Skeletal muscle tissue (tissue), 4 donors: Measurements from ENCODE around the gene SCAMP4. TPM values are rescaled to one million over a fixed set of nuclear protein-coding genes. Genes with fewer than 3 reads are reported as not detected.

Source experiments
- H3K27ac ChIP-seq: one replicate; pipeline ENCODE4 v1.7.0; 2013; ENCODE audit warnings: mild to moderate bottlenecking, low read depth, low read length, inconsistent platforms
- H3K27me3 ChIP-seq, 3 donors: one replicate each; pipeline ENCODE4 v1.7.0; 2013; ENCODE audit warnings: low read length in 3 of 3; ENCODE audit not compliant: control insufficient read depth in 3 of 3, insufficient read depth in 3 of 3
- H3K36me3 ChIP-seq, 3 donors: one replicate each; pipeline ENCODE4 v1.7.0; 2013; ENCODE audit warnings: low read length in 3 of 3; ENCODE audit not compliant: control insufficient read depth in 3 of 3, insufficient read depth in 3 of 3
- H3K4me1 ChIP-seq, 3 donors: one replicate each; pipeline ENCODE4 v1.7.0; 2013; ENCODE audit warnings: low read length in 3 of 3, mild to moderate bottlenecking in 3 of 3; ENCODE audit not compliant: control insufficient read depth in 3 of 3, insufficient read depth in 3 of 3
- H3K4me3 ChIP-seq, 3 donors: one replicate each; pipeline ENCODE4 v1.7.0; 2013; ENCODE audit warnings: low read length in 3 of 3
- H3K9ac ChIP-seq, 3 donors: one replicate each; pipeline ENCODE4 v1.7.0; 2013; ENCODE audit warnings: low read length in 3 of 3, mild to moderate bottlenecking in 3 of 3, moderate library complexity in 2 of 3, low read depth in 1 of 3
- H3K9me3 ChIP-seq, 3 donors: one replicate each; pipeline ENCODE4 v1.7.0; 2013; ENCODE audit warnings: low read length in 3 of 3; ENCODE audit not compliant: control insufficient read depth in 3 of 3
- total RNA-seq: library from RNA; depleted of rRNA; stranded (reverse); fragments of >200 nt; gene quantifications from one replicate; pipeline ENCODE4 v1.2.3, GENCODE V29; 2014
- donor health status: Osteomylitis.

Gene SCAMP4
- total RNA-seq, 1 donor from 2014 or later: 8.9 TPM

GRCh38 chr19:1896508-1896907, 8.7 kb upstream of the SCAMP4 start:
- no peaks in the 10 kb centered on the region for H3K9me3 ChIP-seq
- H3K9ac ChIP-seq: no peak overlapping the region
- H3K4me1 ChIP-seq: peaks cover 3 to 10% (median 4%) of the 10 kb centered on the region in 3 donors
- no peak overlapping the region for H3K27ac ChIP-seq
- H3K27me3 ChIP-seq: peaks cover 0 to 7% (median 6%) of the 10 kb centered on the region in 3 donors
- H3K36me3 ChIP-seq: no peaks in the 10 kb centered on the region
- no peak overlapping the region for H3K4me3 ChIP-seq

DNA sequence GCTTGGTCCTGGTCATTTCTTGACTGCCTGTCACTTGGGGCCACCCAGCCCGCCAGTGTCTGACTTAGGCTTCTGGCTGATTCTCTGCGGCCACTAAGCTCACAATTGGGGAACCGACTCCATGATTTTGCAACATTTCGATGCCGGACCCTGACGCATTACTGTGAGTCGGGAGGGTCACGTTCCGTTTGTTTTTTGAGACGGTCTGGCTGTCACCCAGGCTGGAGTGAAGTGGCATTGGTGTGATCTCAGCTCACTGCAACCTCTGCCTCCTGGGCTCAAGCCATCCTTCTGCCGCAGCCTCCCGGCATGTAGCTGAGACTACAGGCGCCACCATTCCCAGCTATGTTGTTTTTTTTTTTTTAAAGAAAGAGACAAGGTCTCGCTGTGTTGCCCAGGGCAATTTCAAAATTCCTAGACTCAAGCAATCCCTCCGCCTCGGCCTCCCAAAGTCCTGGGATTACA, 3.2 kb upstream of the SCAMP4 start:
- H3K9me3 ChIP-seq: no peaks in the 10 kb centered on the region
- no peak overlapping the region for H3K9ac ChIP-seq
- H3K4me3 ChIP-seq: no peak overlapping the region
- H3K4me1 ChIP-seq: peaks cover 9 to 18% (median 11%) of the 10 kb centered on the region in 3 donors
- H3K27ac ChIP-seq: peak overlapping the region; percentile 66
- H3K27me3 ChIP-seq: peaks cover 0 to 7% (median 6%) of the 10 kb centered on the region in 3 donors
- no peaks in the 10 kb centered on the region for H3K36me3 ChIP-seq

- Histone ChIP-seq H3K9ac (no peak overlapping the region), H3K36me3 (no peaks in the 10 kb centered on the region), H3K27ac (peak overlapping the region; percentile 30)
Measured at GRCh38 chr19:1902923-1903322, 2.3 kb upstream of the SCAMP4 start.

DNA sequence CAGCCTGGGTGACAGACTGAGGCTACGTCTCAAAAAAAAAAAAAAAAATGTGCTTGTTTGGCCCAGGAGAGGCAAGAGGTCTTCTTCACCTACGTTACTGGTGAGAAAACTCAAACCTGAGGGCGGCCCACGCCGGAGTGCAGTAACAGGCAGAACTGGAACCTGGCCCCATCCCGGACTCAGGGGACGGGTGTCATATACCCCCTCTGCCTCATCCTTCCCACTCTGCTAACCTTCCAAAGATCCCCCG, 414 bp upstream of the SCAMP4 start:
- Histone ChIP-seq H3K4me1 (peaks cover 12 to 33% (median 12%) of the 10 kb centered on the region in 3 donors), H3K9me3 (no peaks in the 10 kb centered on the region), H3K36me3 (no peaks in the 10 kb centered on the region), H3K4me3 (peak overlapping the region; percentile 48 to 93 (median 58)), H3K27ac (peak overlapping the region; percentile 69), H3K27me3 (no peaks in the 10 kb centered on the region), H3K9ac (peak overlapping the region in 2 of 3 donors; percentile 7 to 45)

More at GRCh38 chr19:1902923-1903322, 2.3 kb upstream of the SCAMP4 start:
- peaks cover 9 to 20% (median 10%) of the 10 kb centered on the region in 3 donors for H3K4me1 ChIP-seq
- peaks cover 0 to 1% (median 1%) of the 10 kb centered on the region in 3 donors for H3K27me3 ChIP-seq
- H3K9me3 ChIP-seq: no peaks in the 10 kb centered on the region
- no peak overlapping the region for H3K4me3 ChIP-seq

GRCh38 chr19:1905863-1906375, 720 bp downstream of the SCAMP4 start:
- peak overlapping the region; percentile 76 to 82 (median 77) for H3K9ac ChIP-seq
- H3K27ac ChIP-seq: peak overlapping the region; percentile 69
- H3K27me3 ChIP-seq: no peaks in the 10 kb centered on the region
- peaks cover 12 to 37% (median 14%) of the 10 kb centered on the region in 3 donors for H3K4me1 ChIP-seq
- H3K9me3 ChIP-seq: no peaks in the 10 kb centered on the region
- H3K4me3 ChIP-seq: peak overlapping the region; percentile 85 to 93 (median 88)
- H3K36me3 ChIP-seq: no peaks in the 10 kb centered on the region

DNA sequence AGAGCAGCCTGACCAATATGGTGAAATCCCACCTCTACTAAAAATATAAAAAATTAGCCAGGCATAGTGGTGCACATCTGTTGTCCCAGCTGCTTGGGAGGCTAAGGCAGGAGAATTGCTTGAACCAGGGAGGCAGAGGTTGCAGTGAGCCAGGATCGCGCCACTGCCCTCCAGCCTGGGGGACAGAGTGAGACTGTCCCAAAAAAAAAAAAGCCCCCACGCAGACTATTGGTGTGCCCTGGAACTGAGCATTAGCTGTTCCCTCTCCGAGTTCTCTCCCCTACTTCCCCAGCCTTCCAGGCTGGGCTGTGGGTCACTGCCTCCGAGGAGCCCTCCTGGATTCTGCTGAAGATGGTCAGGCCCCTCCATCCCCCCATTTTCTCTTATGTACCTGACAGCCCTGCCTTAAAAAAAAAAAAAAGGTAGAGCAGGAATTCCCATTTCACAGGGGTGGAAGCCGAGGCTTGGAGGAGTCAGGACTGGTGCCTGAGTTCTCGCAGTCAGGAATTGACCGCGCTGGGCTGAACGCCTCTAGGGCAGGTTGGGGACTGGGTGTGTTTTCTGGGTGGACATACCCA, 1.9 kb downstream of the SCAMP4 start:
- Histone ChIP-seq H3K27ac (peak overlapping the region; percentile 51), H3K36me3 (no peaks in the 10 kb centered on the region), H3K9me3 (no peaks in the 10 kb centered on the region), H3K4me3 (no peak overlapping the region), H3K27me3 (no peaks in the 10 kb centered on the region), H3K9ac (no peak overlapping the region), H3K4me1 (peaks cover 12 to 37% (median 14%) of the 10 kb centered on the region in 3 donors)

- no peak overlapping the region for H3K4me3 ChIP-seq
- peak overlapping the region in 1 of 3 donors; percentile 23 for H3K9ac ChIP-seq
- H3K27me3 ChIP-seq: no peaks in the 10 kb centered on the region
- H3K27ac ChIP-seq: peak overlapping the region; percentile 51
- peaks cover 12 to 37% (median 14%) of the 10 kb centered on the region in 3 donors for H3K4me1 ChIP-seq
- no peaks in the 10 kb centered on the region for H3K9me3 ChIP-seq
- H3K36me3 ChIP-seq: peaks cover 0 to 2% (median 0%) of the 10 kb centered on the region in 3 donors
Measured at GRCh38 chr19:1907563-1908363, 2.6 kb downstream of the SCAMP4 start.

- Histone ChIP-seq H3K4me1 (peaks cover 12 to 37% (median 14%) of the 10 kb centered on the region in 3 donors), H3K4me3 (no peak overlapping the region), H3K9ac (no peak overlapping the region), H3K9me3 (no peaks in the 10 kb centered on the region), H3K27ac (peak overlapping the region; percentile 51), H3K27me3 (no peaks in the 10 kb centered on the region), H3K36me3 (peaks cover 0 to 7% (median 0%) of the 10 kb centered on the region in 3 donors)
Measured at GRCh38 chr19:1908364-1908678, 3.1 kb downstream of the SCAMP4 start.

DNA sequence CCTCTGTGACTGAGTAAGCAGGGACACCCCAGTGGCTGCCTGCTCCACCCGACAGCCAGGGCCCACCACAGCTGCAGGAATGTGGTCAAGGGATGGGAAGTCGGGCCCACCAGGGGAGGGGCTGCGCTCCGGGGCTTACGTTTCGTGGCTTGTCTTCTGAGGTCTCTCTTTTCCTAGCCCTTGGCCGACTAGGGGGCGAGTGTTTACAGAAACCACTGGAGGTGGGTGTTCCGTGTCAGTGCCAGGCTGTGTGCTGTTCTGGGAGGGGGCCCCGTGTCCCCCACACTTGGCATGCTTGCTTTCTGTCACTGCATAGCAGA, 4.5 kb downstream of the SCAMP4 start:
- no peaks in the 10 kb centered on the region for H3K9me3 ChIP-seq
- peak overlapping the region in 1 of 3 donors; percentile 25 for H3K9ac ChIP-seq
- H3K27ac ChIP-seq: no peak overlapping the region
- H3K4me3 ChIP-seq: no peak overlapping the region
- peaks cover 12 to 36% (median 13%) of the 10 kb centered on the region in 3 donors for H3K4me1 ChIP-seq
- H3K27me3 ChIP-seq: no peaks in the 10 kb centered on the region
- peaks cover 0 to 10% (median 0%) of the 10 kb centered on the region in 3 donors for H3K36me3 ChIP-seq

- no peak overlapping the region for H3K27ac ChIP-seq
- H3K4me3 ChIP-seq: no peak overlapping the region
- H3K9ac ChIP-seq: no peak overlapping the region
Measured at GRCh38 chr19:1910177-1910576, 5.0 kb downstream of the SCAMP4 start.

More at GRCh38 chr19:1910177-1910576, 5.0 kb downstream of the SCAMP4 start:
- H3K4me1 ChIP-seq: peaks cover 11 to 33% (median 12%) of the 10 kb centered on the region in 3 donors
- H3K9me3 ChIP-seq: no peaks in the 10 kb centered on the region
- H3K27me3 ChIP-seq: no peaks in the 10 kb centered on the region
- H3K36me3 ChIP-seq: peaks cover 0 to 10% (median 2%) of the 10 kb centered on the region in 3 donors
